ELF-1 (cell line): Measurements from ENCODE around the gene HGFAC.

Source experiments
- DNase-seq: peaks from one replicate; pipeline ENCODE4 v3.0.0-alpha.2; 2016; ENCODE audit warnings: low read depth, low spot score

The HGFAC gene

DNA sequence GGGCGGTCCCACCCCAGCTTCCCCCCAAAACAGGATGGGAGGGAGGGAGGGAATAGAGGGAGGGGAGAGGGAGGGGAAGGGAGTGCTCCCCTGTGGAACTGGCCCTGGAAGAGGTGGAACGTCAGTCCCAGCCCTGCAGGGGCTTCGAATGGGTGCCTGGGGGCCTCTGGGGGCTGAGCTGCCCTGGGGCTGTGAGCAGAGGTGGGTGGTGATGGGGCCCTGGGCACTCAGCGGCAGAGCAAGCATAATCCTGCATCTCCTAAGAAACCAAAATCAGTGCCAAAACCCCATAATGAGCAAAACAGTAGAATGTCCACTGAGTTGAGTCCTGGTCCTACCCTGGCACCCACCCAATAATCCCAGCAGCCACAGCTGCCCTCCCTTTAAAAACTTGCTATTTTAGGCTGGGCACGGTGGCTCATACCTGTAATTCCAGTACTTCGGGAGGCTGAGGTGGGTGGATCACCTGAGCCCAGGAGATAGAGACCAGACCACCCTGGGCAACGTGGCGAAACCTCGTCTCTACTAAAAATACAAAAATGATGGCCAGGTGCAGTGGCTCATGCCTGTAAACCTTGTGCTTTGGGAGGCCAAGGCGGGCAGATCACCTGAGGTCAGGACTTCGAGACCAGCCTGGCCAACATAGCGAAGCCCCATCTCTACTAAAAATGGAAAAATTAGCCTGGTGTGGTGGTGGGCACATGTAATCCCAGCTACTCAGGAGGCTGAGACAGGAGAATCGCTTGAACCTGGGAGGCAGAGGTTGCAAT, 32.4 kb downstream of the HGFAC start:
- DNase-seq = no peak

DNA sequence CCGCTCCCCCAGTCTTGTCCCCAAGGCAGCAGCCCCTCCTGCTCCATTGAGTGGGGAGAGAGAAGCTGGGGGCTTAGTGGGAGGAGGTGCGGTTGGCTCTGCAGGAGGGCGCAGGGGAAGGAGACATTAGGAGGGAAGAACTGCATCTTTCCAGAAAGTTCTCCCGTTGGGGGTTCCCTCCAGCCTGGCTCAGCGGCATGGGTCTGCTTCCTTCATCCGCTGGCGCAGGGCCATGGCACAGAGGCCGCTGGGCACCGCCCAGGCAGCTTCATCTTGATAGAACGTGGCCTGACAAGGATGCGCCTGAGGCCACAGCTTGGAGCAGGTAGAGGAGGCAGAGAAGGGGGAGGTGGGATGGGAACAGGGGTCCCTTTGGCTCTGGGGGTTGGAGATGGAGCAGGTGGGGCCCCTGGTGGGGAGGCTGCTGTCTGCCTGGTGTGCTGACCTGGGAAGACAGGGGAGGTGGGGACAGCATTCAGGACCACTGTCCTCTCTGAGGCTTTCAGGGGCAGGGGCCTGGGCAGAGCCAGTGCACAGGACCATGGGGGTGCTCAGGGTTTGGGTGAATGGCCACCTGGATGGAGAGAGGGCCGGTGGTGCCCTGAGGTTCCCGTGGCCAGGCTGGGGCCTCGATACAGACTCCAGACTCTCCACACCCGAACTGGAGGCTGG, 33.4 kb downstream of the HGFAC start:
- no peak for DNase-seq

DNA sequence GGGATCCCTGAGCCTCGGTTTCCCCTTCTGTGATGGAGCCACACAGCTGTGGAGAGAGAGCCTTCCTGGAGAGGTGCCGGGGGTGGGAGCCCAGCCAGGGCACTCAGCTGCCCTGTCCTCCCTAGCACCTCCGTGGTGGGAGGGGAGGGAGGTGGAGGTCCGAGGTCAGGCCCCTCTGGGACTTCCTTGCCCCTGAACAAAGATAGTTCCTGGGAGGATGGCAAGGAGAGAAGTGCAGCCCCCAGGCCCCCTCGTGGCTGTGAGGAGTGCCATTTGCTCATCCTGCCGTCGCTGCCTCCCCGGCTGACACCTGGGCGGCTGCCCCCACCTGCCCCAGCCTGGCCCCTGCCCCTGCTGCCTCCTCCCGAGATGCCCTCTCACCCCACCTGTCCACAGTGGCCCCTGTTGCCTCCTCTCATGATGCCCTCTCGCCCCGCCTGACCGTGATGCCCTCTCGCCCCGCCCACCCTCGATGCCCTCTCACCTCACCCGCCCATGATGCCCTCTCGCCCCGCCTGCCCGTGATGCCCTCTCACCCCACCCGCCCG, 34.0 kb downstream of the HGFAC start:
- DNase-seq = no peak

DNA sequence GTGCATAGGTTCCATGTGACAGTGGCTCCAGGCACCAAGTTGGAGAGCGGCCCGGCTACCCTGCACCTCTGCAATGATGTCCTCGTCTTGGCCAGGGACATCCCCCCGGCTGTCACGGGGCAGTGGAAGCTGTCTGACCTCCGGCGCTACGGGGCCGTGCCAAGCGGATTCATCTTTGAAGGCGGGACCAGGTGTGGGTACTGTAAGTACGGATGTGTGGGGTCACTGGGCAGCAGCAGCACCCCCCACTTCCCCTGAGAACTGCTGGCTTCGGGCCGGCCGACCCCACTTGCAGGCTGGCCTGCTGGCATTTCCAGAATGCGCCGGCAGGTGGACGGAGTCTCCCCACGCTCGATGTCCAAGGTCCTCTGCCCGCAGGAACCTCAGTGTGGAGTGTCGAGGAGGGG, 34.6 kb downstream of the HGFAC start:
- DNase-seq = no peak

DNA sequence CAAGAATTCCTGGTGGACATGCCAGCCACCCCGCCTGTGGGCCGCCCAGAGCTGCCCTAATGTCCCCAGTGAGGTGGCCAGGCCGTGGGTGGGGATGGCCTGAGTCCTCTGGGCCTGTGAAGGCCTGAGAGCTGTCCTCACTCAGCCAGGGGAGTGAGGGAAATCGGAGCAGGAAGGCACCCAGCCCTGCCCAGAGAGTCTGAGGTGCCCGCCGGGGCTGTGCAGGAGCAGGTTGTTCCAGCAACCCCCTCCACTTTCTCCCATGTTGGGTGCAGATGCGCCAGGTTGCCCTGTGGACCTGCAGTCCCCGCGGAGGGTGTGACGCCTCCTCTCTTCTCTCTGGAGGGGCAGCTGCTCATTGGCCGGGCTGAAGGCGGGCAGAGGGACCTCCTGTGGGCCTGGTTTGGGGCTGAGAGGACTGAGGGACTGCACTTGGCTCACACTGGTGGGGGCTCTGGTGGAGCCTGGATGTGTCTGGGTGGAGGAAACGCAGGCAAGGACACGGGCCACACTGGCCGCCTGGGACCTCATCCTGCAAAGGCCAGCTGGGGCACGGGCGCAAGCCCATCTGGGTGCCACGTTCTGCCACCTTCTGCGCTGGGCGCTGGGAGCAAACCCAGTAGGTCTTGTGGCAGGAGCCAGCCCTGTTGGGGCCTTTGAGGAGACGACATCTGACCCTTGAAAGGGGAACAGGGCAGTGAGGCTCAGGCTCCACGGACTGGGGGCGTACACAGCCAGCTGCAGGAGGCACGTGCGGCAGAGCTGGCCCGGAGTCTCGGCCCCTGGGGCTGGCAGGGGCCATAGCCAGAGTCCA, 35.4 kb downstream of the HGFAC start:
- DNase-seq = no peak

DNA sequence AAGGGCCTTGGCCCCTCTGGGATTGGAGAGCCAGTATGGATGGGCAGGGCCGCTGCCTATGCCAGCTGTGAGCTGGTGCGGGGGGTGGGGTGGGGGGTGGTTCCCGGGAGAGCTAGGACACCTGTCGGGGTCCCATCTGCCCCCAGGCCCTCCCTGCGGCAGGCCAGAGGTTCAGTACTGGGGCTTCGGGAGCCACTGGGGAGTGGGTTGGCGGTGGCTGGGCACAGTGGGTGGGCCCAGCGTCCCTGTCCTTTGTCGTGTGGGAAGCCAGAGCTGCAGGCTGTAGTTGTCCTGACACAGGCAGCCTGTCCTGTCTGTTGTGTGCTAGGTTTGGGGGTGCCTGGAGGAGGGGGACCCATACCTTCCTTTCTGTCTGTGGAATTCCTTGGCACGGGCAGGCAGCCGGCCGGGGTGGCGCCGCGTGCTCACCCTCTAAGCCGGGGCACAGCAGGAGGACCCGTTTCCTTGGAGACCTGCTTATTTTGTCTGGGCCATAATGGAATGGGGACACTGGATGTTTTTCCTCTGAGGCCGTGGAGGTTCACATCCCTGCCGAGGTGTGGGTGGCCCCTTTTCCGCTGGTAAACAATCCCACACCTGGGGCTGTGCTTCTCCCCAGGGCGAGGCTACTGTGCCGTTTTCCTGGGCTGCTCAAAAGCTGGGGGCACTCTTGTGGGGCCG, 36.1 kb downstream of the HGFAC start:
- no peak for DNase-seq

DNA sequence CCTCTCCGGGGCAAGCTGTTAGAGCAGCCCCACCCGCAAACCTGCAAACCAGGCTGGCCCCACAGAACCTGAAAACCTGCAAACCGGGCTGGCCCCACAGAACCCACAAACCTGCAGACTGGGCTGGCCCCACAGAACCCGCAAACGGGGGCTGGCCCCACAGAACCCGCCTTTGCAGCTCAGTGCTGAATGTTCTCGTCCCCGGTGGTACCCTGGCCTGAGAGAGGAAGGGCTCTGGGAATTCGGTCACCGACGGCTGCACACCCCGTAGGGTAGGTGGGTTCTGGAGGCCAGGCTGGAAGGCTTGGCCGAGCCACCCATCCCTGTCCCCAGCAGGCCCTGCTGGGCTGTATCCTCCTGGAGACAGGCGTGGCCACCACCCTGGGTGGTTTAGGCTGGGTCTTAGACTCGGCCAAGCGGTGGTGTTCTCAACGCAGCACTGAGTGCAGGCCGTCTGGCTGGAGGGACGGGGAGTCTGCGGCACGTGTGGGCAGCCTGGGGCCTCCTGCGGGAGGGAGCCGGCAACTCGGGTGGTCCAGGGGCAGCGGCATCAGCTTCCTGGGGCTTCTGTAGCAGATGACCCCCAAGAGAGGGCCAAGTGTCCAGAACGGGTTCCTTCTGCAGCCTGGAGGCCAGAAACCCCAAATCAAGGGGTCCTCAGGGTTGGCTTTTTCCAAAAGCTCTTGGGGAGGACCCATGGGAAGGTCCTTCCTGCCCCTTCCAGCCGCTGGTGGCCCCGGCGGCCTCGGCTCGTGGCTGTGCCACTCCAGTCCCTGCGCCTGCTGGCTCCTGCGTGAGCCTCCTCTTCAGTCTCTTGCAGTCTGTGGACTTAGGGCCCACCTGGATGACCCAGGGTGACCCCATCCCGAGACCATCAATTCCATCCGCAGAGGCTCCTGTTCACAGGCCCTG, 36.9 kb downstream of the HGFAC start:
- no peak for DNase-seq

DNA sequence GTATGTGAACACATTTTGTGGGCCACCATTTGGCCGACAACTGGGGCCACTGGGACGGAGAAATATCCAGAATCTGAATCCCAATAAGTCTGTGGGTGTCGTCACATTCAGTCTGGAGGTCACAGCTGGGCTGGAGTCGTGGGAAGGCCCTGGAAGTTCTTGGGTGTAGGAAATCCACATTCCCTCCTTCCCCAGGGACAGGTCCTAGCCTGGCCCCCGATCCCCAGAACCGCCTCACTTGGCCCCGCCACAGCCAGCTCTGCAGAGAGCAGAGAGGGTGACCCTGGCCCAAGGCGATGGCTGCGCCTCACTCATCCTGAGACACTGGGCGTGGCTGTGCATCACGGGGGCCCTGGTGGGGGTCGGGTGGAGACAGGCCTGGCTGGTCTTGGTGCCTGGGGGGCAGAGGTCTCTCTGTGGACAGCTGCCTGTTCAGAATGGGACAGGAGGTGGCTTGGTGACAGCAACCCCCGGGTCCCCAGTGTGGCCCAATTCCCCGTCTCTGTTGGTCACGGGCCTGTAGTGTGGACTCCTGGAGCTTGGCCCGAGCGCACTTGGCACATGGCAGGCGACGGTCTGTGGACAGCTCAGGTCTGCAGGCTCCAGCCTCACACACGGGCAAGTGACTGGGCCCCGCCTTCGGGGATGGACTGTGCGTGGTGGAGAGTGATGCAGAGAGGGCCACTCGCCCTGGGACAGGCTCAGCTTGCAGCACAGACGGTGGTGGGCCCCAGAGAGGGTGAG, 37.8 kb downstream of the HGFAC start:
- no peak for DNase-seq

DNA sequence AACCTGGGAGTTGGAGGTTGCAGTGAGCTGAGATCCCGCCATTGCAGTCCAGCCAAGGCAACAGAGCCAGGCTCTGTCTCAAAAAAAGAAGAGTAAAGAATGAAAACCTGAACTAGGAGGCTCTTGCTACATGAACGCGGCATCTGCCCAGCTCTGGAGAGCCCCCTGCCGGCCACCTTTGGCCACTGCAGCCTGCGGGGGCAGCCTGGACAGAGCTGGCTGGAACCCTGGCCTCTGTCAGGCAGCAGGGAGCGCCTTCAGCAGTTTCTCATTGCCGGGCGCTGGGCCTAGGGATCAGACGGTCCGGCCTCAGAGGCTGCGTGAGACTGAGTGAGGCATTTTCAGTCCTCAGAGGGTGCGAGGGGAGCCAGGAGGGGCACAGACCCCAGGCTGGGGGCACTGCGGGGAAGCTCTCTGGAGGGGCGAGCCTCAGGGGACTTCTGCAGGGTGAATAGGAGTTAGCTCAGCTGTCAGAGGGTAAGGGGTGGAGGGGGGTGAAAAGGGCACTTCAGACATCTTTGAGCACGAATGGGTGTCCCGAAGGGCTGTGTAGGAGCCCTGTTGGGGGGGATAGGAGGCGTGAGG, 38.9 kb downstream of the HGFAC start:
- DNase-seq = peak; percentile 97

DNA sequence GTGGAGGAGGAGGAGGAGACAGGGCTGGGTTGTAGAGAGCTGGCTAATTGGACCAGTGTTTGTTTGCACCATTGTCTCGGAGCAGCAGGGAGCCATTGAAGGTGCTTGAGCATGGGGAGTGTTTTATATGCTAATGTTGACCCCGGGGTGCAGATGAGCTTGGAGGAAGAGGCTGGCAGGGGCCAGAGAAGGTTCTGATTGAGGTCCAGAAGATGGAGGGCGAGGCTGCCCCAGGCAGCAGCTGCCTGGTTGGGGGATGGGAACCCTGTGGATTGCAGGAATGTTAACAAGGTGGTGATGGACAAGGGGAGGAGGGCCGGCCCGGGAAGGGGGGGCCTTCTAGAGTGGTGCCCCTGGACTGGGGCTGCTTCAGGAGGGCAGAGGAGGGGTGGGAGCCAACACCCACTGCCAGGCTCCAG, 39.4 kb downstream of the HGFAC start:
- DNase-seq = peak; percentile 78

DNA sequence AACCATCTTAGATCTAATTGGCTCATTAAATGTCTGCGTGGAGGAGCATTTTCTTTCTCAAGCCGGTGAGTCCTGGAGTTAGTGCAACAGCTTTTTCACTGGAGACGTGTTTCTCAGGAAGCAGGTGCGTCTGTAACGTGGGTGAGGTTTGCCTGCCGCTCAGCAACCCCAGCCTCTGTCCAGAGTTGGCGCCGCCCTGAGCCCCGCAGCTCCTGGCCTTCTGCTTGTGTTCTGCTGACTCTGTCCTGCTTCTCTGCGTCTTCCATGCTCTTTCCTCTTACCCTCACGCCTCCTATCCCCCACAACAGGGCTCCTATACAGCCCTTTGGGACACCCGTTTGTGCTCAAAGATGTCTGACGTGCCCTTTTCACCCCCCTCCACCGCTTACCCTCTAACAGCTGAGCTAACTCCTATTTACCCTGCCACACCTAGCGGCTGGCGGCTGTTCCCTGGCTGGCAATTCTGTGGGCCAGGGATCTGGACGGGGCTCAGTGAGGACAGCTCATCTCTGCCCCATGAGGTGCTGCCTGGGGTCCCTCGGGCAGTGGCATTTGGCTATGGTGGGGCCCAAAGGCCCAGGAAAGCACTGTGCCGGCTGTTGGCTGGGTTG, 40.1 kb downstream of the HGFAC start:
- DNase-seq = no peak

DNA sequence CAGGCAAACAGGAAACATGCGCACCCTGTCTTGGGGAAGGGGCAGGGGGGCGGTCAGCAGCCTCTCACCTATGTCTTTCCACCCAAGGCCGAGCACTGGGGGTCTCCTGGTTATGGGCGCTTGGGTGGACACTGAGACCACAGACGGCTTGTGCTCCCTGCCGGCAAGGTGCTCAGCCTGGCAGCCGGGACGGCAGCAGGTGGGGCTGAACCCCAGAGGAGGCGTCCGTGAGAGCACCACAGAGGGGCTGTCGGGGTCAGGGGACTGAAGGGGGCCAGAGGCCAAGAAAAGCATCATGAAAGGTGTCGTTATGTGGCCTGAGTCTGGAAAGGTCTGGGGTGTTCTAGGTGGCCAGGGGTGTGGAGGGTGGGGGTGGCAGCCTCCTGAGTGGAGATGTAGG, 40.9 kb downstream of the HGFAC start:
- no peak for DNase-seq

DNA sequence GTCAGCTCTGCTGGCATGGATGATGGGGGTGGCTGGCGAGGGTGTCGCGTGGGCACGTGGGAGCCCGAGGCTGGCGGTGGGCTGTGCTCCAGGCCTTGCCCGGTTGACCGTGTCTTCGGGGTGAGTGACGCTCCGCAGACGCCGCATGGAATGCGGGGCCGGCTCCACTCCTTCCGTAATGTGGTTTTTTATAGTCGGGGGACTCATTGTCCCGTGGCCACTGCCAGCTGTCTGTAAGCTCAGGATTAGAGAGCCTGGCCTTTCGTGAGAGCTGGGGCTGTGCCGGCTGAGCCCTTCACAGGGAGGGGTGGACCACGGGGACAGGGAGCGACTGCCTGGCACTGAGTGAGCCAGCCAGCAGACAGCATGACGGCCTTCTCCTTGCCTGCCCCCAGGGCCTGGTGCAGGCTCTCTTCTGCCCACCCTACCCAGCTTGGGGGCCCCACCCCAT, 41.7 kb downstream of the HGFAC start:
- no peak for DNase-seq

DNA sequence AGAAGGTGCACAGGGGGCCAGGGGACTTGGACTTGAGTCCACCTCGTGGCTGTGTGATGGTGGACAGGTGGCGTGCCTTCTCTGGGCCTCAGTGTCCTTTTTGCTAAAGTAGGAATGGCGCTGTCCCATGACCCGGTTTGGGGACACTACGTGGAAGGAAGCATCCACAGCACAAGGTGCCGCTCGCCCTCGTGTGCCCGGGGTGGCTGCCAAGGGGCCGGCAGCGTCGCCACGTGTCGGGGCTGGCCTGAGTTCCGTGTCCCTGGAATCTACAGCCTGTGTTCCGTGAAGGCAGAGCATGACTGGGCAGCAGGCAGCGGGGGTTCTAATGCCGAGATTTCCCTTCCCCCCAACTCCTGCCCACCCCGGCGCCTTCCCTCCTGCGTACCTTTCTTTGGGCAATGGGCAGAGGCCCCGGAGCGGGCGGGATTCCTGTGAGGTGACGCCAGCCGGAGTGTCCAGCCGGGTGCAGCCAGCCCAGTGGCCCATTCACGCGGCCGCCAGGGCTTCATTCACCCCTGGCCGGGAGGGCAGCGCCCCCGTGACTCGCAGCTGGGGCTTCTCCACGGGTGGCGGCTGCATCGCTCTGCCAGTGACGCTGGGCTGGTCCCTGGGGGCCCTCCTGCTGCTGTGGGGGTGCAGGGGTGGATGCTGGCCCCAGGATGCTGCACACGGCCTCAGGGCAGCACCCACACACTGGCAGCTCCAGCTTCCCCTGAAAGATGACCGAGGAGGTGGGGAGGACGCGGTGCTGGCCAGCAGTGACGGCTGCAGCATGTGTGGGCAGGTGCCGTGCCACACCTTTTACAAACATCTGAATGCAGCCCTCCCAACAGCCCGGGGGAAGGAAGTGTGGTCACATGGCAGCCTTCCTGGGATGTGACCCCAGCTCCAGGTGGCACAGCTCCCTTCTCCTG, 42.5 kb downstream of the HGFAC start:
- DNase-seq = peak; percentile 50

DNA sequence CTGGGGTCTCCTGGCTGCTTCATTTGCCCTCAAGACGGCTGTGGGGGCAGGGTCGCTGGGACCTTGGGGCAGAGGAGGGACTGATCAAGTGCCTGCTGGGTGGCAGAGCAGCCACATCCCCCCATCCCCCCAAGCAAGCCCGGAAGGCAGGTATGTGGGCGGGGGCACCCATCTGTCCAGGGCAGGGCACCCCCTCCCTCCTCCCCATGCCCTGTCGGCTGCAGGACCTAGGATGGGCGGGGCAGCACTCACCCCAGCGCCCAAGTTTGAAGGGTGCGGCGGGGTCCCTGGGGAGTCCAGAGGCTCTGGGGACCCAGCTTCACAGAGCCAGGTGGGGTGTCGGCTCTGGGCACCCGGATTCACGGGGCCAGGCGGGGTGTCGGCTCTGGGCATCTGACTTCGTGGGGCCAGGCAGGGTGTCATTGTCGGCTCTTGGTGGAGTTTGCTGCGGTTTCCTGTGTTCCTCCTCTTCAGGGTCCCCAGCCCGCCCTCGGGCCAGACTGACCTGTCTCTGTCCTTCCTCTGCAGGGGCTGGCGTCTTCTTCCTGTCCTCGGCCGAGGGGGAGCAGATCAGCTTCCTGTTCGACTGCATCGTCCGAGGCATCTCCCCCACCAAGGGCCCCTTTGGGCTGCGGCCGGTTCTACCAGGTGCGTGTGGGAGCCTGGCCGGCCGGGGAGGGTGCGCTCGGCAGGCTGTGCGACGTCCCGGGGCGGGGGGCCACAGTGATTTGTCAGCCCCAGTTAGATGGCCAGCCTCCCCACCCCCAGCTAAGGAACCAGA, 43.4 kb downstream of the HGFAC start:
- DNase-seq = peak; percentile 52

DNA sequence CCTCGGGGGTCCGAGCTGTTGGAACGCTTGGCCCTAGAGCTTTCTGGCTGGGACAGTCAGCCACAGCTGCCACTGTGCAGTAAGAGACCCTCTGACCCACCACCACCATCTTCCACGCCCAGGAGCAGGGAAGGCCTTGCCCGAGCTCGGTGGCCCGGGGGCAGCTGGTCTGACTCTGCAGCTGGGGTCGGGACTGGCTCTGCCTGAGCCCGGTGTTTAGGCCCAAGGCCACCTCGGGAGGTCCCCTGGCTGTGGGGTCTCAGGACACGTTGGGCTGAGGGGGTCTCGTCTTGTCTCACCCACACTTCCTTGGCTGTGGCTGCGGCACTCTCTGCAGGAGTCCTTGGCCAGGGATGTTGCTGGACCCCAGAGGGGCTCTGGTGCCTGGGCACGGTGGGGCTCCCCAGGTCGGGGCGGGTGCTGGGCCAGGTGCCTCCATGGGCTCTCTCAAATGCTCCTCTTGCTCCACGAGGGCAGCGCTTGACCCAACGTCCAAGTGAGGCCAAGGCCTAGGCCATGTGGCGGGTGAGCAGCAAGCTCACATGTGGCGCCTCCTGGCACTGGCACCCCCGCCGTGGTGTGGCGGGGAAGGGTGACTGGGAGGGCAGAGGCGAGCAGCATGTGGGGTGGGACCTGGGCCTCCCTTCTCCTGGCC, 44.2 kb downstream of the HGFAC start:
- DNase-seq = no peak
